MCF 10A (cell line): ENCODE measurements around the gene CTAGE1. TPM values are rescaled to one million over a fixed set of nuclear protein-coding genes. Genes with fewer than 3 reads are reported as not detected.
A peak's percentile ranks its signal among the peaks of the same experiment; 100 is the strongest.

Experiments used
- BruUV-seq: library from RNA; stranded (reverse); fragments of 400-500 nt; replicated peaks from 2 replicates; lab custom pipeline; 2021; lab: Mats Ljungman, UMichigan
- CTCF ChIA-PET: fragments of 300-600 bp; sonication (Branson Sonifier 250); formaldehyde crosslinking; extraction: SDS; loops from one replicate; lab custom pipeline; 2021; ENCODE audit warnings: antibody characterized with exemption, inconsistent platforms; lab: Yijun Ruan, JAX
- POLR2A ChIA-PET: fragments of 300-600, 350-650 bp; sonication (Branson Sonifier 250); formaldehyde crosslinking; extraction: SDS; loops from one replicate; lab custom pipeline; 2020; ENCODE audit warnings: antibody characterized with exemption, inconsistent platforms; lab: Yijun Ruan, JAX
- DNase-seq: peaks from one replicate; pipeline ENCODE4 v3.0.0-alpha.2; 2018; ENCODE audit not compliant: unreplicated experiment
- H3K27ac Mint-ChIP-seq: one replicate; pipeline ENCODE4 v1.8.0; 2022; ENCODE audit warnings: mild to moderate bottlenecking, low read depth, mixed read lengths; ENCODE audit not compliant: unreplicated experiment
- H3K27me3 Mint-ChIP-seq: one replicate; pipeline ENCODE4 v1.8.0; 2022; ENCODE audit warnings: mixed read lengths; ENCODE audit not compliant: insufficient read depth, unreplicated experiment
- H3K36me3 Mint-ChIP-seq: one replicate; pipeline ENCODE4 v1.8.0; 2022; ENCODE audit warnings: mild to moderate bottlenecking, moderate library complexity, mixed read lengths; ENCODE audit not compliant: insufficient read depth, unreplicated experiment
- H3K4me1 Mint-ChIP-seq: one replicate; pipeline ENCODE4 v1.8.0; 2022; ENCODE audit warnings: mixed read lengths; ENCODE audit not compliant: insufficient read depth, unreplicated experiment
- H3K4me3 Mint-ChIP-seq: one replicate; pipeline ENCODE4 v1.8.0; 2022; ENCODE audit warnings: mild to moderate bottlenecking, moderate library complexity, mixed read lengths; ENCODE audit not compliant: unreplicated experiment
- H3K9me3 Mint-ChIP-seq: one replicate; pipeline ENCODE4 v1.8.0; 2022; ENCODE audit warnings: mixed read lengths; ENCODE audit not compliant: unreplicated experiment
- intact Hi-C: fragments of 100-400 bp; cut with micrococcal nuclease; formaldehyde crosslinking; loops from 2 replicates; pipeline ENCODE4 v1.14.1; 2022
- total RNA-seq: library from RNA; stranded (reverse); gene quantifications from 2 replicates; pipeline ENCODE4 v1.2.3, GENCODE V29; 2022
- TF ChIP-seq, protein P1 (sequence below): fragments of 200-600 bp; IDR thresholded peaks from one replicate; pipeline ENCODE4 v1.8.0; 2022; ENCODE audit warnings: antibody characterized with exemption, mild to moderate bottlenecking; ENCODE audit not compliant: unreplicated experiment

The CTAGE1 gene
- total RNA-seq, 1 experiment from 2014 or later, result not detected

DNA sequence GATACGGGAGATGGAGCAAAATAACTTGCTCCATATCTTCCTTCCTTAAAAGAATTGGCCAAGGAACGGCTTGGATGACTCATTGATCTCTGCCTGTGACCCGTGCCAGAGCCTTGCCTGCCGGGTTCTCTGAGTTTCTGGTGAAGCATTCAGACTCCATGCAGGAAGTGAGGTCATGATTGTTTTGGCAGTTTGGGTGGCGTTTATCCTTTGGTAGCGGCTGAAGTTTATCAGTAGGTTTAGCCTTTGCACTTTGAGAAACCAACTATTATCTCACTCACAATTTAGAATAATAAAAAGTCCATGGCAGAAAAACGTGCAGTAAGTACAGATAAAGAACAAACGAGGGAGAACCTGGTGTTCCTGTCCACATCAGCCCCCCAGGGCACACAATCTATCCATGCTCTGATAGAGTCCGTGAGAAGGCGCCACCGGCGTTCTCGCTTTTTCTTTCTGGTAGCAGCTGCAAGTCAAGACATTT, 15.0 kb upstream of the CTAGE1 start:
- peak overlapping the region; percentile 46 for H3K4me3 Mint-ChIP-seq
- peak; percentile 94 for DNase-seq
- H3K27ac Mint-ChIP-seq, result peak overlapping the region; percentile 84
- BruUV-seq, result no TSS peak
- no peaks in the 10 kb centered on the region for H3K27me3 Mint-ChIP-seq
- no peaks in the 10 kb centered on the region for H3K36me3 Mint-ChIP-seq
- ChIA-PET CTCF (no interaction called here), POLR2A (interaction anchor here (0.9 to 3.4 kb wide), 2 partner anchors 15 to 33 kb away, joined by 4 to 14 read pairs; partner anchors contain the start of gene CTAGE1)
- H3K9me3 Mint-ChIP-seq, result no peaks in the 10 kb centered on the region
- intact Hi-C loops, result loop anchor here (5.0 kb wide), 1 partner anchor 130 kb away; no protein-coding TSS in a partner anchor
- H3K4me1 Mint-ChIP-seq, result peaks cover 19% of the 10 kb centered on the region
- TF ChIP-seq, protein P1, sequence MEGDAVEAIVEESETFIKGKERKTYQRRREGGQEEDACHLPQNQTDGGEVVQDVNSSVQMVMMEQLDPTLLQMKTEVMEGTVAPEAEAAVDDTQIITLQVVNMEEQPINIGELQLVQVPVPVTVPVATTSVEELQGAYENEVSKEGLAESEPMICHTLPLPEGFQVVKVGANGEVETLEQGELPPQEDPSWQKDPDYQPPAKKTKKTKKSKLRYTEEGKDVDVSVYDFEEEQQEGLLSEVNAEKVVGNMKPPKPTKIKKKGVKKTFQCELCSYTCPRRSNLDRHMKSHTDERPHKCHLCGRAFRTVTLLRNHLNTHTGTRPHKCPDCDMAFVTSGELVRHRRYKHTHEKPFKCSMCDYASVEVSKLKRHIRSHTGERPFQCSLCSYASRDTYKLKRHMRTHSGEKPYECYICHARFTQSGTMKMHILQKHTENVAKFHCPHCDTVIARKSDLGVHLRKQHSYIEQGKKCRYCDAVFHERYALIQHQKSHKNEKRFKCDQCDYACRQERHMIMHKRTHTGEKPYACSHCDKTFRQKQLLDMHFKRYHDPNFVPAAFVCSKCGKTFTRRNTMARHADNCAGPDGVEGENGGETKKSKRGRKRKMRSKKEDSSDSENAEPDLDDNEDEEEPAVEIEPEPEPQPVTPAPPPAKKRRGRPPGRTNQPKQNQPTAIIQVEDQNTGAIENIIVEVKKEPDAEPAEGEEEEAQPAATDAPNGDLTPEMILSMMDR, result no peak

DNA sequence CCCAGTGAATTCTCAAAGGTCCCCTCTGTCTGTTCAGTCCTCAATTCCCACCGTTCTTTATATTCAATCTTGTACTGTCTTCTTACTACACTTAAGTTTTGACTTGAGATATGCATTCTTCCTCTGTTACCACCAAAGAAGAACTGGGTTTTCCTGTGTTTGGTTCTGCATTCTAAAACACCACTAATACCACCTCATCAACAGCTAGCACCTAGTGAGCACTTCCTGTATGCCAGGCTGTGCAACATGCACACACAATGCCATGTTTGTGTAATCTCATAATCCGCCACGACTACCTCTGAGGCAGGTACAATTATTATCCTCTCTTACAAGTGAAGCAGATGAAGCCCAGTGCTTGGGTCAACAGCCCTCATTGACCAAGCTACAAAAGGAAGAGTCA, 11.8 kb upstream of the CTAGE1 start:
- CTCF ChIA-PET, result no interaction called here
- H3K36me3 Mint-ChIP-seq, result no peaks in the 10 kb centered on the region
- H3K9me3 Mint-ChIP-seq, result no peaks in the 10 kb centered on the region
- POLR2A ChIA-PET, result interaction anchor here (1.3 kb wide), 1 partner anchor 13 kb away, joined by 5 read pairs; no protein-coding TSS in a partner anchor
- intact Hi-C loops, result no loop called here
- no TSS peak for BruUV-seq
- H3K27me3 Mint-ChIP-seq, result no peaks in the 10 kb centered on the region
- H3K4me3 Mint-ChIP-seq, result no peak overlapping the region
- H3K27ac Mint-ChIP-seq, result no peak overlapping the region
- TF ChIP-seq, protein P1, result no peak
- H3K4me1 Mint-ChIP-seq, result peaks cover 14% of the 10 kb centered on the region
- DNase-seq, result no peak

DNA sequence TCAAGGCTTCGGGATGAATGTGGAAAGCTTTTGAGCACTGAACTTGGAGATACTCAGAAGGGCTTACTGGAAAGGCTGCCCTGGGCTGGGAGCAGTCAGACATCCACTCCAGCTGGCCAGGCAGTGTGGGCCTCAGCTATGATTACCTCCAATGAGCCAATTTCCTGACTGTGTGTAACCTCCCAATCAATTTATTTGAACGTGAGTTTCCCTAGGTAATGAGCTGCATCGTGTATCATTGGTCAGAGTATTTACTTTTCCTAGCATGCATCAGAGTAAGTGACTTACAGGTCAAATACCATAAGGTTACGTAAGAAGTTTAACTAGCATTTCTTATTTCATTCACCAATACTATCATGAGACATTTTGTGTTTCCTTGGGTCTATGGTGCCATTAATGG, 11.0 kb upstream of the CTAGE1 start:
- Mint-ChIP-seq H3K27ac (no peak overlapping the region), H3K4me1 (peaks cover 14% of the 10 kb centered on the region), H3K36me3 (no peaks in the 10 kb centered on the region), H3K9me3 (no peaks in the 10 kb centered on the region), H3K27me3 (no peaks in the 10 kb centered on the region), H3K4me3 (no peak overlapping the region)
- TF ChIP-seq, protein P1, result no peak
- no peak for DNase-seq
- intact Hi-C loops, result no loop called here
- no TSS peak for BruUV-seq
- POLR2A ChIA-PET, result interaction anchor here (0.6 to 1.3 kb wide), 2 partner anchors 12 to 58 kb away, joined by 3 to 5 read pairs; no protein-coding TSS in a partner anchor
- CTCF ChIA-PET, result interaction anchor here (0.6 kb wide), 1 partner anchor 436 kb away, joined by 4 read pairs; no protein-coding TSS in a partner anchor

DNA sequence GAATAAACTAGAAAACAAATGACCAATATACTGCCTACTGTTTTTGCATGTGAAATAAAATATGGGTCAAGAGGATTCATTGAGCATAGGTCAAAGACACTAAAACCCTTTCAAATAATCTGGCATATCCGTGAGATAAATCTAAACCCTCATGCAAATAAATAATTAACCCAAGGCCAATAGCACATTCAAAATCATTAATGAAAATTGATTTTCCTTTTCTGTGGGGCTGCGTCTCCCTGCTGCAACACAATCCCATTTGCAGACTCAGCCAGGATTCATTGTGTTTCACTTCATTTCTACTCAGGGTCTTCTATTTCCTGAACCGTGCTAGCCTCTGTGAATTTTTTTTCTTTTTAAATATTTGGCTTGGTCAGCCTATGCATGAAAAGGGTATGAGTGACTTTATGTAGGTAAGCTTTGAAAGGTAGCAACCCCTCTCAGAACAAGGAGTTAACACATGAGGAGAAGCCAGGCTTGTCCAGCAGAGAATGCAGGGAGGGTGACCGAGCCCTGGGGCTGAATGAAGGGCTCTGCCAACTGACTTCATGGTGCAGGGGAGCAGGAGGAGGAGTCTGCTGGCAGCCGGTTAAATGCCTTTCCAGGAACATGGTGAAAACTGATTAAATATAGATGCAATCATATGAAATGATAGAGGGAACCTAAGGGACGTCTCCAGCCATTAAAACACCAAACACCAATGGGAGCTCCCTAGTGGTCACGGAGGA, 10.3 kb upstream of the CTAGE1 start:
- TF ChIP-seq, protein P1, result no peak
- no peaks in the 10 kb centered on the region for H3K36me3 Mint-ChIP-seq
- H3K27ac Mint-ChIP-seq, result no peak overlapping the region
- ChIA-PET POLR2A (interaction anchor here (0.6 to 0.7 kb wide), 3 partner anchors 16 to 395 kb away, joined by 3 read pairs; no protein-coding TSS in a partner anchor), CTCF (no interaction called here)
- H3K27me3 Mint-ChIP-seq, result no peaks in the 10 kb centered on the region
- H3K4me3 Mint-ChIP-seq, result no peak overlapping the region
- intact Hi-C loops, result no loop called here
- BruUV-seq, result no TSS peak
- DNase-seq, result no peak
- no peaks in the 10 kb centered on the region for H3K9me3 Mint-ChIP-seq
- peaks cover 14% of the 10 kb centered on the region for H3K4me1 Mint-ChIP-seq
